CD4-positive, alpha-beta T cell (primary cell): ENCODE data around the gene PRL. TPM values are rescaled to one million over a fixed set of nuclear protein-coding genes. Genes with fewer than 3 reads are reported as not detected.

Experiments
- ATAC-seq: fragments of 200-7000 bp; cut with Tn5 transposase; one replicate; pipeline ENCODE4 v1.10.0; 2022; ENCODE audit warnings: mild to moderate bottlenecking; ENCODE audit not compliant: poor library complexity
- CTCF ChIA-PET: fragments of 350-600 bp; sonication (Branson Sonifier 250); formaldehyde crosslinking; loops from one replicate; lab custom pipeline; 2021; ENCODE audit warnings: antibody characterized with exemption, inconsistent platforms; lab: Charles Lee
- POLR2A ChIA-PET: fragments of 350-600 bp; sonication (Branson Sonifier 250); formaldehyde crosslinking; loops from one replicate; lab custom pipeline; 2021; ENCODE audit warnings: antibody characterized with exemption, inconsistent platforms; lab: Charles Lee
- DNase-seq, 14 experiments: peaks; one replicate each; pipeline ENCODE4 v3.0.0-alpha.2; 2013 to 2020; ENCODE audit warnings: mixed read lengths in 2 of 14
- H3K27ac ChIP-seq, 2 donors: one replicate each; pipeline versions ENCODE4 v1.5.1 to v1.7.0; 2013; ENCODE audit warnings: low read length in 2 of 2, low read depth in 1 of 2, mild to moderate bottlenecking in 1 of 2
- H3K27me3 ChIP-seq, 2 experiments: 1 replicate in 1 of 2; 2 replicates in 1 of 2; pipeline versions ENCODE4 v1.6.1 to v1.7.0; 2013; ENCODE audit warnings: low read length in 2 of 2, control low read depth in 1 of 2, mild to moderate bottlenecking in 1 of 2, moderate library complexity in 1 of 2; ENCODE audit not compliant: insufficient read depth in 2 of 2, control insufficient read depth in 1 of 2
- H3K36me3 ChIP-seq: one replicate; pipeline ENCODE4 v1.6.1; 2013; ENCODE audit warnings: low read length, control low read depth; ENCODE audit not compliant: insufficient read depth
- H3K4me1 ChIP-seq: one replicate; pipeline ENCODE4 v1.6.1; 2013; ENCODE audit warnings: low read length, control low read depth; ENCODE audit not compliant: insufficient read depth
- H3K4me3 ChIP-seq: one replicate; pipeline ENCODE4 v1.5.1; 2013; ENCODE audit warnings: mild to moderate bottlenecking, low read length, moderate library complexity
- H3K9me3 ChIP-seq, 2 experiments: 1 replicate in 1 of 2; 2 replicates in 1 of 2; pipeline versions ENCODE4 v1.6.1 to v1.7.0; 2013; ENCODE audit warnings: low read length in 2 of 2, mild to moderate bottlenecking in 2 of 2, control low read depth in 1 of 2, moderate library complexity in 1 of 2; ENCODE audit not compliant: control insufficient read depth in 1 of 2, insufficient read depth in 1 of 2
- H3K27ac Mint-ChIP-seq: one replicate; pipeline ENCODE4 v1.8.0; 2020; ENCODE audit warnings: mixed read lengths
- H3K27me3 Mint-ChIP-seq: one replicate; pipeline ENCODE4 v1.8.0; 2021; ENCODE audit warnings: mixed read lengths
- H3K36me3 Mint-ChIP-seq: one replicate; pipeline ENCODE4 v1.8.0; 2021; ENCODE audit warnings: low read depth, mixed read lengths
- H3K4me1 Mint-ChIP-seq: one replicate; pipeline ENCODE4 v1.8.0; 2021; ENCODE audit warnings: low read depth, mixed read lengths
- H3K4me3 Mint-ChIP-seq: one replicate; pipeline ENCODE4 v1.8.0; 2020; ENCODE audit warnings: mild to moderate bottlenecking, mixed read lengths
- H3K9me3 Mint-ChIP-seq: one replicate; pipeline ENCODE4 v1.8.0; 2020; ENCODE audit warnings: mixed read lengths
- intact Hi-C, 2 experiments: fragments of 100-400 bp; cut with DNase I in 1 of 2; cut with micrococcal nuclease in 1 of 2; formaldehyde crosslinking; loops; one replicate each; pipeline versions ENCODE4 v1.15.1 to v1.9.0; 2023 to 2025; cut with DNase I, micrococcal nuclease
- total RNA-seq, 174 experiments: library from RNA in 2 of 174; stranded (reverse) in 2 of 174; gene quantifications; one replicate each; pipeline ENCODE4 v1.2.3 and lab custom pipeline; 2021 to 2026
- TF ChIP-seq, protein P1 (sequence below): fragments of 200-600 bp; IDR thresholded peaks from one replicate; pipeline ENCODE4 v1.8.0; 2022; ENCODE audit warnings: antibody characterized with exemption, mild to moderate bottlenecking

PRL gene
- total RNA-seq, 2 experiments from 2014 or later: not detected

DNA sequence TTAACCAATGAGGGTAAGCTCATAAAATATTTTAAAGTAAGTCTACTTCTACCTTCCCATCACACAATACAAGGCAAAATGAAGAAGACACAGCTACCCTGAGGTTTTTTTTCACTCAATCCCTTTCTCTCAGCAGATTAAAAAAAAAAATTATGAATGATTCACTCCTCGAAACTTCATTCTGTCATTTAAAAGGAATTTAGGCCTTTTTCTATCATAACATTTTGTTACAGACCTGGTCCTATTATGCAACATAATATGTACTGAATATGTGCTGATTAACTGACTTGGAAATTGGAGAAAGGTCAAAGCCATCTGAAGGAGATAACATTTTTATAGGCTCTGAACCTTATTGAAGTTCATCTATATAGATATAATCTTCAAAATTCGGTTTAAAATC is 45.5 kb downstream of the PRL start:
- DNase-seq (no peak), ATAC-seq (no peak)
- Histone ChIP-seq H3K4me3 (no peak overlapping the region), H3K27ac (no peak overlapping the region), H3K4me1 (no peaks in the 10 kb centered on the region), H3K27me3 (no peaks in the 10 kb centered on the region), H3K36me3 (no peaks in the 10 kb centered on the region), H3K9me3 (no peaks in the 10 kb centered on the region)
- Mint-ChIP-seq H3K36me3 (no peaks in the 10 kb centered on the region), H3K4me3 (no peak overlapping the region), H3K27me3 (no peaks in the 10 kb centered on the region), H3K27ac (no peak overlapping the region), H3K9me3 (peaks cover 3% of the 10 kb centered on the region), H3K4me1 (no peaks in the 10 kb centered on the region)
- TF ChIP-seq, protein P1, sequence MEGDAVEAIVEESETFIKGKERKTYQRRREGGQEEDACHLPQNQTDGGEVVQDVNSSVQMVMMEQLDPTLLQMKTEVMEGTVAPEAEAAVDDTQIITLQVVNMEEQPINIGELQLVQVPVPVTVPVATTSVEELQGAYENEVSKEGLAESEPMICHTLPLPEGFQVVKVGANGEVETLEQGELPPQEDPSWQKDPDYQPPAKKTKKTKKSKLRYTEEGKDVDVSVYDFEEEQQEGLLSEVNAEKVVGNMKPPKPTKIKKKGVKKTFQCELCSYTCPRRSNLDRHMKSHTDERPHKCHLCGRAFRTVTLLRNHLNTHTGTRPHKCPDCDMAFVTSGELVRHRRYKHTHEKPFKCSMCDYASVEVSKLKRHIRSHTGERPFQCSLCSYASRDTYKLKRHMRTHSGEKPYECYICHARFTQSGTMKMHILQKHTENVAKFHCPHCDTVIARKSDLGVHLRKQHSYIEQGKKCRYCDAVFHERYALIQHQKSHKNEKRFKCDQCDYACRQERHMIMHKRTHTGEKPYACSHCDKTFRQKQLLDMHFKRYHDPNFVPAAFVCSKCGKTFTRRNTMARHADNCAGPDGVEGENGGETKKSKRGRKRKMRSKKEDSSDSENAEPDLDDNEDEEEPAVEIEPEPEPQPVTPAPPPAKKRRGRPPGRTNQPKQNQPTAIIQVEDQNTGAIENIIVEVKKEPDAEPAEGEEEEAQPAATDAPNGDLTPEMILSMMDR: no peak
- intact Hi-C loops: no loop called here
- ChIA-PET CTCF (interaction anchor here (0.6 kb wide), 1 partner anchor 858 kb away, joined by 3 read pairs; no protein-coding TSS in a partner anchor), POLR2A (interaction anchor here (0.7 kb wide), 1 partner anchor 28 kb away, joined by 3 read pairs; no protein-coding TSS in a partner anchor)

DNA sequence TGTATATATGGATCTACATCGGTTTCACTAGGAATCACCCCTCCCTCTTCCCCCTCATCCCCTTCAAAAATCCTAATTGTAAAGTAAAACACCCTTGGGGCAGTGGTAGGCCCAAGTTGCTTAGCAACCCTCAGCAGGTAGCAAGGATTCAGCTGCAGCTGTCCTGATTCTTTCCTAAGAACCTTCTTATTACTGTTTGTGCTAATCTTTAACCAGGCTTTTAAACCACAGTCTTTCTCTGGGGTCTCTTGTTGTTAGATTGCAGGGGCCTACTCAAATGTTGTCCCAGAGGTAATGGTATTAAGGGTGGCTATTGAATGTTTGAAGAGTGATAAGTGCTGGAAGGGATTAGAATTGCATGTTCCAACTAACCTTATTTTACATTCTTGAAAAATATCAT is 46.4 kb downstream of the PRL start:
- Mint-ChIP-seq H3K4me3 (no peak overlapping the region), H3K27ac (no peak overlapping the region), H3K36me3 (no peaks in the 10 kb centered on the region), H3K4me1 (no peaks in the 10 kb centered on the region), H3K9me3 (peaks cover 3% of the 10 kb centered on the region), H3K27me3 (no peaks in the 10 kb centered on the region)
- no peak for DNase-seq
- intact Hi-C loops: no loop called here
- Histone ChIP-seq H3K4me1 (no peaks in the 10 kb centered on the region), H3K4me3 (no peak overlapping the region), H3K36me3 (no peaks in the 10 kb centered on the region), H3K27me3 (no peaks in the 10 kb centered on the region), H3K9me3 (no peaks in the 10 kb centered on the region), H3K27ac (no peak overlapping the region)
- ChIA-PET CTCF (no interaction called here), POLR2A (no interaction called here)
- TF ChIP-seq, protein P1: no peak
- ATAC-seq: no peak

DNA sequence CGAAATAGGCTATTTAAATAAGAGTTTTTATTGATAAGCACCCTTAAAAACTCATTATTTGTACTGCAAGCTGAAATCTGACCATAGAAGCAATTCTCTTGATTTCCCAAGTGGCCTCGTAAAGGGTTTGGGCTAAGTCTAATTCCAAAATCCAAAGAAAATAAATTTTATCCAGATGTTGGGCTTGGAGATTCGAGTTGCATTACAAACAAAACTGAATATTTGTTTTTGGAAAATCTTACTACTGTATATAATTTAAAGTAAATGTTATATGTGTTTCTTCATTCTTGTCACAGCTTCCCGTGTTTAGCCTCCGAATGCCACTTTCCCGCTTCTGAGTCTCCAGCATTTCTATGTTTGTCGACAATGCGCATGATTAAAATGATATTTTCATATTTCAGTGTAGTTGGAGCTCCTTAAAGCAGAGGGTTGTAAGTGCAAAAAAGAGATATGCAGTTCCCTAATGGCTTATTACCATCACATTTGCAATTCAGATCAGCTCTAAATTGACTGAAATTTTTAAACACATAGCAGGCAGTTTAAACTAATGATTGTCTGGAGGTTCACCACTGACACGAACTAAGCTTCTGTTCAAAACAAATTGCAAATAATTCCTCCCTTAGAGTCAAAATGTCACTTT is 47.0 kb downstream of the PRL start:
- no peaks in the 10 kb centered on the region for H3K9me3 ChIP-seq
- H3K27me3 Mint-ChIP-seq: no peaks in the 10 kb centered on the region
- DNase-seq: no peak
- H3K36me3 Mint-ChIP-seq: no peaks in the 10 kb centered on the region
- POLR2A ChIA-PET: no interaction called here
- TF ChIP-seq, protein P1: no peak
- H3K4me3 Mint-ChIP-seq: no peak overlapping the region
- no peaks in the 10 kb centered on the region for H3K4me1 ChIP-seq
- no peak for ATAC-seq
- no peak overlapping the region for H3K27ac ChIP-seq
- H3K36me3 ChIP-seq: no peaks in the 10 kb centered on the region
- intact Hi-C loops: no loop called here
- no peak overlapping the region for H3K27ac Mint-ChIP-seq
- H3K27me3 ChIP-seq: no peaks in the 10 kb centered on the region
- no peaks in the 10 kb centered on the region for H3K4me1 Mint-ChIP-seq
- H3K4me3 ChIP-seq: no peak overlapping the region
- peaks cover 3% of the 10 kb centered on the region for H3K9me3 Mint-ChIP-seq
- CTCF ChIA-PET: no interaction called here
